Neural cell (in vitro differentiated cells): ENCODE data around the gene KIF1B.

Experiments
- CTCF ChIP-seq: fragments of 450-650 bp; IDR thresholded peaks from 2 replicates; pipeline ENCODE4 v1.5.1; 2014; ENCODE audit warnings: antibody characterized with exemption, mild to moderate bottlenecking, moderate library complexity; ENCODE audit not compliant: poor library complexity, severe bottlenecking
- EP300 ChIP-seq: fragments of 450-650 bp; conservative IDR thresholded peaks from 2 replicates; pipeline ENCODE4 v1.6.1; 2014; ENCODE audit warnings: antibody characterized with exemption, mild to moderate bottlenecking, moderate library complexity; ENCODE audit not compliant: poor library complexity, severe bottlenecking
- EZH2 ChIP-seq: fragments of 200-600, 300-800 bp; shearing (Covaris generic), sonication (generic); IDR thresholded peaks from 2 replicates; pipeline ENCODE4 v1.6.1; 2014; ENCODE audit warnings: antibody characterized with exemption, low read length, borderline replicate concordance, mild to moderate bottlenecking; ENCODE audit not compliant: insufficient read depth, poor library complexity, severe bottlenecking
- MXI1 ChIP-seq: fragments of 450-650 bp; conservative IDR thresholded peaks from 2 replicates; pipeline ENCODE4 v1.6.1; 2014; ENCODE audit warnings: antibody characterized with exemption, mild to moderate bottlenecking; ENCODE audit not compliant: poor library complexity, severe bottlenecking
- POLR2AphosphoS5 ChIP-seq: IDR thresholded peaks from 2 replicates; pipeline ENCODE4 v1.6.1; 2012
- RAD21 ChIP-seq: fragments of 450-650 bp; conservative IDR thresholded peaks from 2 replicates; pipeline ENCODE4 v1.6.1; 2014; ENCODE audit warnings: antibody characterized with exemption, mild to moderate bottlenecking, moderate library complexity
- REST ChIP-seq: IDR thresholded peaks from 2 replicates; pipeline ENCODE4 v1.6.1; 2012; ENCODE audit warnings: borderline replicate concordance
- SMC3 ChIP-seq: fragments of 450-650 bp; conservative IDR thresholded peaks from 2 replicates; pipeline ENCODE4 v1.6.1; 2014; ENCODE audit warnings: antibody characterized with exemption, mild to moderate bottlenecking, moderate library complexity; ENCODE audit not compliant: poor library complexity

DNA sequence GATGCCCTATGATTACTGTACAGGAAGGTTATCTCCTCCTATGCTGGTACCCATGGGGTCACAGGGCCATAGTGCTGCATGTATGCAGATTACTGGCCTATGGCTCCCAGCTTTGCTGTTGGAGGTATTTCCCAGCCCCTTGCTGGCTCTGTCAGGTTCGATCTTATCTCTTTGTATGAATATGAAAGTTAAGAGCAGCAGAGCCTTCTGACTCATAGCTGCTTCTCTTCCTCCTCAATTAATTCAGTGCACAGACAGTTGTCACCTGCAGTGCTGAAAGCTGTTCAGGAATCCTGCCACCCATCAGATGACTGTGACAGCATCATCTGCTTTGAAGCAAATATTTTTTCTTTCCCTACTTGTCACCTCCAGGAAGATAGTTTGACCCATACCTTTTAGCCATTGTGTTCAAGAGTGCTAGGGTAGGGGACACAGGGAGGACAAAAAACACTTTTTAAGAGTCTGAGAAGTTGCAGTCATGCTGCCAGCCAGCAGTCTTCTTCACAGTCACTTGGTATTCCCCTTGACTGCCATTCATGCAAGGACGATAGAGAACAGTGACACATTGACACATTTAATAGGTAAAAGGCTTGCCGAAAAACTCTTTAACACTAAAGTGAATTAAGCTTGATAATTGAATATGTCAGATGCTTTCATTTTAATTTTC, 73.1 kb downstream of the KIF1B start:
- TF ChIP-seq CTCF (no peak), SMC3 (no peak), POLR2AphosphoS5 (no peak), EZH2 (no peak), EP300 (no peak), REST (no peak), MXI1 (no peak), RAD21 (no peak)
